SK-N-SH treated with all-trans-retinoic acid at 6 μM for 48 hours (cell line): ENCODE results near the gene GALNT13.

Experiments used
- ISL1 ChIP-seq: fragments of 250-450 bp; sonication (Bioruptor Pico); IDR thresholded peaks from 2 replicates; pipeline ENCODE4 v2.1.2; 2022; ENCODE audit warnings: mild to moderate bottlenecking, moderate library complexity
- ZNF8 ChIP-seq: fragments of 450-650 bp; formaldehyde crosslinking; IDR thresholded peaks from 2 replicates; pipeline ENCODE4 v1.5.0; 2020; ENCODE audit warnings: mild to moderate bottlenecking, moderate library complexity

DNA sequence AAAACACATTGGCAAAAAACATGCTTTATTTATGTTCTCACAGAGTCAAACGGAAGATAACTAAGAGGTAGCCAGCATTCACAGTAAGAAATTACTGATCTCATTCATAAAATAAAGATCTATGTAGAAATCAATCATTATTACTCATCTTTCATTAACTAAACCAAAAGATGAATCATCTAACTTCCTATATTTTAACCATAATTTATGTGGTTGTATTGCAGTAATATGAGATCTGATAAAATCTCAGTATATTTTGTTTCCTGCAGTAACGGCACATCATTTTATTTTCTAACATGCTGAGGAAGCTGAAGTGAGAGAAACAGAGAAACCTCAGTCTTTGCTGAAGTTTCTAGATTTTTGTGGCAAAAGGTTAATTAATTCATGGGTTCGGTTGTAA, 375.8 kb downstream of the GALNT13 start:
- TF ChIP-seq ISL1 (CRISPR knock-in tag) (peak; percentile 71), ZNF8 (no peak)
